IMR-90 (cell line): Measurements from ENCODE around the gene VGLL2.

Experiments
- BHLHE40 ChIP-seq: fragments of 150-350 bp; IDR thresholded peaks from 2 replicates; pipeline ENCODE4 v1.6.1; 2016; ENCODE audit warnings: mild to moderate bottlenecking, low read depth, low read length
- CEBPB ChIP-seq: IDR thresholded peaks from 2 replicates; pipeline ENCODE4 v1.6.1; 2012; ENCODE audit warnings: low read depth, low read length, improper control_type of control experiment
- CTCF ChIP-seq: conservative IDR thresholded peaks from 2 replicates; pipeline ENCODE4 v1.5.1; 2012; ENCODE audit warnings: mild to moderate bottlenecking, low read depth, low read length, improper control_type of control experiment
- ELK1 ChIP-seq: fragments of 150-350 bp; IDR thresholded peaks from 2 replicates; pipeline ENCODE4 v1.6.1; 2016; ENCODE audit warnings: low read depth, mild to moderate bottlenecking, low read length, moderate library complexity, borderline replicate concordance
- FOS ChIP-seq: fragments of 150-350 bp; IDR thresholded peaks from 2 replicates; pipeline ENCODE4 v1.6.1; 2016; ENCODE audit warnings: low read depth, low read length
- MAZ ChIP-seq: IDR thresholded peaks from 2 replicates; pipeline ENCODE4 v1.6.1; 2012; ENCODE audit warnings: low read depth, mild to moderate bottlenecking, low read length, improper control_type of control experiment, moderate library complexity, borderline replicate concordance
- MXI1 ChIP-seq: IDR thresholded peaks from 2 replicates; pipeline ENCODE4 v1.6.1; 2012; ENCODE audit warnings: low read depth, mild to moderate bottlenecking, low read length, moderate library complexity, borderline replicate concordance
- POLR2A ChIP-seq: IDR thresholded peaks from 2 replicates; pipeline ENCODE4 v1.6.1; 2012; ENCODE audit warnings: mild to moderate bottlenecking, low read depth, low read length
- RAD21 ChIP-seq: IDR thresholded peaks from 2 replicates; pipeline ENCODE4 v1.6.1; 2012; ENCODE audit warnings: low read length, improper control_type of control experiment
- SMC3 ChIP-seq: fragments of 150-350 bp; IDR thresholded peaks from 2 replicates; pipeline ENCODE4 v1.6.1; 2016; ENCODE audit warnings: low read depth, mild to moderate bottlenecking, antibody characterized with exemption, low read length, moderate library complexity
- TF ChIP-seq, protein P1 (sequence below): fragments of 150-350 bp; IDR thresholded peaks from 2 replicates; pipeline ENCODE4 v1.6.1; 2017; ENCODE audit warnings: mild to moderate bottlenecking, antibody characterized with exemption, low read length, low read depth

- TF ChIP-seq CTCF (no peak), MXI1 (no peak), MAZ (no peak), SMC3 (no peak), FOS (no peak), POLR2A (no peak), RAD21 (no peak), BHLHE40 (no peak), CEBPB (no peak), ELK1 (no peak)
- TF ChIP-seq, protein P1, sequence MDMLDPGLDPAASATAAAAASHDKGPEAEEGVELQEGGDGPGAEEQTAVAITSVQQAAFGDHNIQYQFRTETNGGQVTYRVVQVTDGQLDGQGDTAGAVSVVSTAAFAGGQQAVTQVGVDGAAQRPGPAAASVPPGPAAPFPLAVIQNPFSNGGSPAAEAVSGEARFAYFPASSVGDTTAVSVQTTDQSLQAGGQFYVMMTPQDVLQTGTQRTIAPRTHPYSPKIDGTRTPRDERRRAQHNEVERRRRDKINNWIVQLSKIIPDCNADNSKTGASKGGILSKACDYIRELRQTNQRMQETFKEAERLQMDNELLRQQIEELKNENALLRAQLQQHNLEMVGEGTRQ = no peak
These were observed 43.7 kb downstream of the VGLL2 start for GRCh38 chr6:117309069-117309468.
